DOHH2 (cell line): ENCODE data around the gene GREB1.

Experiments used
- CTCF ChIP-seq: fragments of 200-600 bp; sonication (generic); IDR thresholded peaks from one replicate; pipeline ENCODE4 v1.5.1; 2014; ENCODE audit warnings: antibody characterized with exemption, mild to moderate bottlenecking, low read depth, low read length; ENCODE audit not compliant: poor library complexity, severe bottlenecking
- EZH2phosphoT487 ChIP-seq: fragments of 200-600 bp; sonication (generic); IDR thresholded peaks from 2 replicates; pipeline ENCODE4 v1.6.1; 2017; ENCODE audit warnings: borderline replicate concordance, mild to moderate bottlenecking, antibody characterized with exemption, low read length, moderate library complexity, mixed read lengths

GRCh38 chr2:11684894-11685460 lies 151.1 kb downstream of the GREB1 start:
- no peak for TF ChIP-seq CTCF
- no peak for TF ChIP-seq EZH2phosphoT487
